B cell (primary cell): ENCODE measurements around the gene IL12RB1. TPM values are rescaled to one million over a fixed set of nuclear protein-coding genes. Genes with fewer than 3 reads are reported as not detected.

Experiments used
- ATAC-seq: fragments of 200-7000 bp; cut with Tn5 transposase; one replicate; pipeline ENCODE4 v1.10.0; 2021; ENCODE audit warnings: low read depth, mild to moderate bottlenecking, moderate number of reproducible peaks, moderate library complexity
- CTCF ChIA-PET: fragments of 350-600 bp; sonication (Branson Sonifier 250); formaldehyde crosslinking; loops from one replicate; lab custom pipeline; 2021; ENCODE audit warnings: antibody characterized with exemption, inconsistent platforms; lab: Charles Lee
- POLR2A ChIA-PET: fragments of 350-600 bp; sonication (Branson Sonifier 250); formaldehyde crosslinking; loops from one replicate; lab custom pipeline; 2021; ENCODE audit warnings: antibody characterized with exemption; lab: Charles Lee
- DNase-seq: peaks from one replicate; pipeline ENCODE4 v3.0.0; 2013
- H2AFZ ChIP-seq: 2 replicates; pipeline ENCODE4 v1.6.1; 2012; ENCODE audit warnings: mild to moderate bottlenecking, low read depth, low read length; ENCODE audit not compliant: insufficient read depth, poor library complexity, severe bottlenecking
- H3K27ac ChIP-seq, 2 donors: 1 replicate in 1 of 2; 2 replicates in 1 of 2; pipeline ENCODE4 v1.5.1; 2012 to 2013; ENCODE audit warnings: low read length in 2 of 2, mild to moderate bottlenecking in 2 of 2, moderate library complexity in 1 of 2
- H3K27me3 ChIP-seq, 4 experiments: fragments of 200-600 bp in 1 of 4; sonication (generic) in 1 of 4; replicated peaks in 1 of 4; 1 replicate in 2 of 4; 2 replicates in 2 of 4; pipeline versions ENCODE4 v1.6.1 to v1.7.0; 2013 to 2016; ENCODE audit warnings: low read length in 3 of 4, mild to moderate bottlenecking in 2 of 4, mixed read lengths in 1 of 4, moderate library complexity in 1 of 4; ENCODE audit not compliant: insufficient read depth in 4 of 4, control insufficient read depth in 3 of 4; ENCODE audit errors: control extremely low read depth in 1 of 4
- H3K36me3 ChIP-seq, 2 experiments: replicated peaks in 1 of 2; 1 replicate in 1 of 2; 2 replicates in 1 of 2; pipeline versions ENCODE4 v1.6.1 to v1.7.1; 2013; ENCODE audit warnings: low read length in 1 of 2; ENCODE audit not compliant: insufficient read depth in 2 of 2, control insufficient read depth in 1 of 2; ENCODE audit errors: control extremely low read depth in 1 of 2, extremely low read depth in 1 of 2
- H3K4me1 ChIP-seq, 2 donors: fragments of 200-600 bp in 1 of 2; sonication (generic) in 1 of 2; 1 replicate in 1 of 2; 2 replicates in 1 of 2; pipeline versions ENCODE4 v1.5.1 to v1.6.1; 2013 to 2017; ENCODE audit warnings: low read length in 2 of 2; ENCODE audit not compliant: control insufficient read depth in 2 of 2, insufficient read depth in 2 of 2
- H3K4me2 ChIP-seq: replicated peaks from 2 replicates; pipeline ENCODE3; 2012; ENCODE audit warnings: mild to moderate bottlenecking, low read depth, low read length; ENCODE audit not compliant: poor library complexity, severe bottlenecking
- H3K4me3 ChIP-seq, 5 experiments: fragments of 200-600 bp in 1 of 5; sonication (generic) in 1 of 5; 1 replicate in 3 of 5; 2 replicates in 2 of 5; pipeline versions ENCODE4 v1.5.1 to v1.7.0; 2011 to 2016; ENCODE audit warnings: low read length in 4 of 5, mild to moderate bottlenecking in 4 of 5, low read depth in 2 of 5, control low read depth in 1 of 5, moderate library complexity in 1 of 5; ENCODE audit not compliant: insufficient read depth in 1 of 5; ENCODE audit errors: control extremely low read depth in 1 of 5, extremely low read depth in 1 of 5
- H3K79me2 ChIP-seq: fragments of 200-600 bp; sonication (generic); one replicate; pipeline ENCODE4 v1.6.0; 2016; ENCODE audit warnings: low read length; ENCODE audit not compliant: control insufficient read depth, insufficient read depth
- H3K9ac ChIP-seq: fragments of 200-600 bp; sonication (generic); 2 replicates; pipeline ENCODE4 v1.6.1; 2017; ENCODE audit warnings: mild to moderate bottlenecking, low read length, moderate library complexity
- H3K9me3 ChIP-seq, 3 donors: one replicate each; pipeline versions ENCODE4 v1.6.1 to v1.7.1; 2013; ENCODE audit warnings: low read length in 2 of 3; ENCODE audit not compliant: control insufficient read depth in 2 of 3, insufficient read depth in 1 of 3; ENCODE audit errors: control extremely low read depth in 1 of 3
- H4K20me1 ChIP-seq: 2 replicates; pipeline ENCODE4 v1.6.0; 2012; ENCODE audit warnings: mild to moderate bottlenecking, low read length; ENCODE audit not compliant: insufficient read depth, control insufficient read depth, poor library complexity, severe bottlenecking
- H3K27ac Mint-ChIP-seq: one replicate; pipeline ENCODE4 v1.8.0; 2021; ENCODE audit warnings: mixed read lengths
- H3K27me3 Mint-ChIP-seq: one replicate; pipeline ENCODE4 v1.8.0; 2021; ENCODE audit warnings: mixed read lengths
- H3K4me1 Mint-ChIP-seq: one replicate; pipeline ENCODE4 v1.8.0; 2021; ENCODE audit warnings: mixed read lengths
- H3K4me3 Mint-ChIP-seq: one replicate; pipeline ENCODE4 v1.8.0; 2021; ENCODE audit warnings: mixed read lengths
- H3K9me3 Mint-ChIP-seq: one replicate; pipeline ENCODE4 v1.8.0; 2022; ENCODE audit warnings: mixed read lengths; ENCODE audit not compliant: insufficient read depth
- CTCF ChIP-seq: fragments of 200-600 bp; IDR thresholded peaks from one replicate; pipeline ENCODE4 v1.8.0; 2022; ENCODE audit warnings: antibody characterized with exemption, mild to moderate bottlenecking
- EZH2 ChIP-seq: IDR thresholded peaks from 2 replicates; pipeline ENCODE4 v1.6.1; 2012; ENCODE audit warnings: borderline replicate concordance, low read depth, mild to moderate bottlenecking, moderate library complexity, low read length; ENCODE audit not compliant: insufficient read depth, poor library complexity, severe bottlenecking
- WGBS: methylation state at CpG from one replicate; pipeline ENCODE4 v1.1.5; 2013; ENCODE audit warnings: missing lambda C conversion rate; ENCODE audit not compliant: insufficient coverage; 5-methylcytosine and 5-hydroxymethylcytosine counted together
- intact Hi-C: fragments of 100-400 bp; cut with micrococcal nuclease; formaldehyde crosslinking; loops from one replicate; pipeline ENCODE4 v1.10.0; 2022
- polyA plus RNA-seq: library from polyadenylated mRNA; depleted of rRNA; stranded (reverse); fragments of >200 nt; gene quantifications from 2 replicates; pipeline ENCODE4 v1.2.3, GENCODE V29; 2012
- total RNA-seq, 2 donors: library from RNA; stranded (reverse); fragments of 120-200 nt in 1 of 2; gene quantifications; 1 replicate in 1 of 2; 2 replicates in 1 of 2; pipeline versions ENCODE4 v1.2.3 to v1.2.4, GENCODE V29; 2013 to 2022

IL12RB1 gene
- total and polyA plus RNA-seq, 2 donors (not counting 1 experiment from before 2014, with no cell fraction given) = 18.8 to 24.5 TPM

DNA sequence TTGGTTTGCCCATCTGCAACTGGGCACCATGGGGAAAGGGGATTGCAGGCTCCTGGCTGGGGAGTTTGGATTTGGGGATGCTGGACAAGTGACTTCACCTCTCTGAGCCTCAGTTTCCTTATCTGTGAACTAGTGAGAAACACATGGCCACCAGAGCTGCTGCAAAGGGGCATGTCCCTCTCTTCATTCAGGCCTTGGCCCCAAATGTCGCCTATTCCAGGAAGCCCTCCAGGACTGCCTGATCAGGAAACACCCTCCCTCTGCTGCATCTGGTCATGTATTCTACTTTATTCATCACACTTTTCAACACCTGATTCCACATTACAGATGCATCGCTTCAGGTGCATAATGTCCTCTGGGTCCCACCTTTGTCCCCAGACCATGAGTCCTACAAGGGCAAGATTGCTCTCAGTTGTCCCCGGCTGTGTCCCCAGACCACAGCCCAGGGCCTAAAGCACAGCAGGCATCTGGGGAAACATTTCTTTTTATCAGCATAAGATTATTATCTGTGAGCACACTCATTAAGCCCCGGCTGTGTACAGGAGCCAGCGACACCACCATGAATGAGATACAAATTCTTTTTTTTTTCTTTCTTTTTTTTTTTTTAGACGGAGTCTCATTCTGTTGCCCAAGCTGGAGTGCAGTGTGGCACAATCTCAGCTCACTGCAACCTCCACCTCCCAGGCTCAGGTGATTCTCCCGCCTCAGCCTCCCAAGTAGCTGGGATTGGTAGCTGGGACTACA, 41.3 kb downstream of the IL12RB1 start:
- Mint-ChIP-seq H3K27me3 (no peaks in the 10 kb centered on the region), H3K9me3 (no peaks in the 10 kb centered on the region), H3K27ac (peak overlapping the region; percentile 97), H3K4me1 (peaks cover 56% of the 10 kb centered on the region), H3K4me3 (peak overlapping the region; percentile 85)
- peak overlapping the region; percentile 80 to 91 for H3K27ac ChIP-seq
- peak overlapping the region in 4 of 5 experiments; percentile 20 to 52 (median 36) for H3K4me3 ChIP-seq
- H3K36me3 ChIP-seq = no peaks in the 10 kb centered on the region
- peaks cover 38 to 55% of the 10 kb centered on the region in 2 donors for H3K4me1 ChIP-seq
- no peak for TF ChIP-seq CTCF
- TF ChIP-seq EZH2 = no peak
- no peaks in the 10 kb centered on the region for H4K20me1 ChIP-seq
- ATAC-seq = peak; percentile 3
- peak overlapping the region; percentile 60 for H3K9ac ChIP-seq
- no peaks in the 10 kb centered on the region for H3K27me3 ChIP-seq
- POLR2A ChIA-PET = interaction anchor here (0.5 to 5.3 kb wide), 21 partner anchors 9 to 1287 kb away, joined by 3 to 160 read pairs (median 6); partner anchors contain the start of genes ARRDC2 and MAST3
- peak overlapping the region; percentile 6 for H2AFZ ChIP-seq
- CTCF ChIA-PET = interaction anchor here (0.7 to 6.9 kb wide), 12 partner anchors 13 to 49 kb away, joined by 3 to 62 read pairs (median 7); partner anchors contain the start of gene ARRDC2
- WGBS = 65% methylated on average over 6 of the region's 7 CpGs
- no peaks in the 10 kb centered on the region for H3K79me2 ChIP-seq
- DNase-seq = no peak
- H3K9me3 ChIP-seq = no peaks in the 10 kb centered on the region
- intact Hi-C loops = loop anchor here (1.0 to 5.0 kb wide), 4 partner anchors 13 to 52 kb away; partner anchors contain the start of genes ARRDC2 and MAST3
- H3K4me2 ChIP-seq = peak overlapping the region; percentile 73
